NCI-H146 (cell line): ENCODE results near the gene FNBP1L.

ENCODE experiments used
- DNase-seq: peaks from one replicate; lab custom pipeline; 2025; lab: John Stamatoyannopoulos, UW

Gene FNBP1L

GRCh38 chr1:93447481-93448291 lies at the start of gene FNBP1L:
FNBP1L (plus strand) TSS chr1:93448118; CDS start chr1:93448282, 164 bp downstream.
- DNase-seq = peak; percentile 92

DNA sequence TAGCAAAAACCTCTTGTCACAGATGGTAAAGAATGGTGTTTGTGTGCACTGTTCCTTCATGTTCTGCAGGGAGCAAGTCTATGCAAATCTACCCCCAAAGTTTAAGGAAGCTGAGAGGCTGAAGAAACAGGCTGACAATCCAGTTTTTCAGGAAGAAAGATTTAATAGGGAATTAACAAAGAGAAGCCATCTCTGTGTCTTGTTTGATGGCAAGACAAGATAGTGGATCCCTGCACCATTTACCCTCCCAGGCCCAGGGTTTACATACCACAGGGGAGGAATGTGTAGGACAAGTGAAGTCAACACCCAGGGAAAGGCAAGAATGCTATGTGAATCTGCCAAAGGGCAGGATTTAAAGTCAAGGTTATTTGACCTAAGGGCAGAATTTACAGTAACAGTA lies 48.1 kb upstream of the FNBP1L start:
- DNase-seq = no peak

DNA sequence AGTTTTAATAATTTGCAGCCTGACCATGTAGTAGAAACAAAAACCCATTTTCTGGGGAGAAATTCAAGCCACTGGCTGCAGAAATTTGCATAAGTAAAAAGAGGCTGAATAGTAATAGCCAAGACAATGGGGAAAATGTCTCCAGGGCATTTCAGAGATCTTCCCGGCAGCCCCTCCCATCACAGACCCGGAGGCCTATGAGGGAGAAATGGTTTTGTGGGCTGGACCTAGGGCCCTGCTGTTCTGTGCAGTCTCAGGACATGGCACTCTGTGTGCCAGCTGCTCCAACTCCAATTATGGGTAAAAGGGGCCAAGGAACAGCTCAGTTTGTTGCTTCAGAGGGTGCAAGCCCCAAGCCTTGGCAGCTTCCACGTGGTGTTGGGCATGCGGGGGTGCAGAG lies 39.7 kb upstream of the FNBP1L start:
- no peak for DNase-seq

DNA sequence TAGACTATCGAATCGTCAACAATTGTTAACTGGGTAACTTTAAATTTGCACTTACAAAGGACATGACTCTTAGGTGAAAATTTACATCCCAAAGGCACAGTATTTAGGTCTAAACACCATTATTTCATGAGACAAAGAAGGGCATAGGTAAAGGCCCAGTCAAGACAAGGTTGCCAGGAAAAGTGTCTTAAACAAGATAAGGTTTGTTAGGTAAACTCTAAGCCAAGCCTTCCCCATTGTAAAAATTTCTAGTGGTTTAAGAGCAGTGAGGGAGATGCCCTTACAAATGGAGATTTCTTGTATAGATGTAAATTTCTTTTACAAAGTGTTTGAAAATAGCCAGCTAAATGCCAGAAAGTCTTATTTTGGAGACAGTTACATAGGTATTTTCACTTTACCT lies 36.9 kb upstream of the FNBP1L start:
- no peak for DNase-seq

DNA sequence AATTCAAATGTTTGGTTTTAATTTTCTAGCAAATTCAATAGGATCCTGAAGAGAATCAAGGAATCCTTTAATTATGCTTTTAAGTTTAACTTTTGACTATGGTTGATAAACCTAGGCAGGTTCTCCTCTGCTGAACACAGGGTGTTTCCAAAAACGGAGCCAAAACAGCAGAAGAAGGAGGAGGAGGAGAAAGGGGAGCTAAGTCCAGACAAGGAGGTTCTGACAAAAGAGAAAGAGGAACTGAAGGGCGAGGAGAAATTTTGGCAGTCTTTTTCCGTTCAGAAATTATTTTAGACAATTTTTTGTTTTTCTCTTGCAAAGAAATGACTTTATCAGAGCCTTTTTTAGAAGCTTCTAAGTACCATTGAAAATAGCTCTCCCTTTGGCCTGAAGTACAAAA lies 33.2 kb upstream of the FNBP1L start:
- no peak for DNase-seq

DNA sequence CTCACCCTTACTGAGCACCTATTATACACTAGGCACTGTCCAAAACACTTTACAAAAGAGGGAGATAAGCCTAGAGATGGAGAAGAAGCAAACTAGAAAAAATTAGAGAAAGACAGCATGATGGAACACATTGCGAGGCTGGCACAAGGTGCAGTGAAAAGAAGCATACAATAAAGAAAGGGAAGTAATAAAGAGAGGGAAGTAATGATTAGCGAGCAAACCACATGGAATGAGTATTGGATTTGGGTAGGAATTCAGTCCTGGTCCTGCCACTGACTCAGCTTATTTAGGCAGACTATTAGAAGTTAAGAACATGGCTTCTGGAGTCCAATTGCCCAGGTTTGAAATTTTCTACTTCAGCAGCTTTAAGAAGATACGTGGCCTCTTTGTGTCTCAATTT lies 32.6 kb upstream of the FNBP1L start:
- DNase-seq = no peak

- no peak for DNase-seq
Measured at GRCh38 chr1:93416183-93416582, 31.7 kb upstream of the FNBP1L start.

DNA sequence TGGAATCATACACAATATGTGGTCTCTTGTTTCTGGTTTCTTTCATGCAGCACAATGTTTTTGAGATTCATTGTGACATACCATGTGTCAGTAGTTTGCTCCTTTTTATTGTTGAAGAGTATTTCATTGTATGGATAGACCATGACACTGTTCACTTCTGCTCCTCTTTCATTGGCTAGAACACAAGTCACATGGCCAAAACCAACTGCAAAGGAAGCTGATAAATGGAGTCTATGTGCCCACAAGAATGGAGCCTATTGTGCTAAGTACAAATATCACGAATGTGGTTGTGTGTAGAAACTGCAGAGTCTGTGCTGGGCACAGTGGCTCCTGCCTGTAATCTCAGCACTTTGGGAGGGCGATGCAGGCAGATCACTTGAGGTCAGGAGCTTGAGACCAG lies 28.6 kb upstream of the FNBP1L start:
- DNase-seq = no peak

DNA sequence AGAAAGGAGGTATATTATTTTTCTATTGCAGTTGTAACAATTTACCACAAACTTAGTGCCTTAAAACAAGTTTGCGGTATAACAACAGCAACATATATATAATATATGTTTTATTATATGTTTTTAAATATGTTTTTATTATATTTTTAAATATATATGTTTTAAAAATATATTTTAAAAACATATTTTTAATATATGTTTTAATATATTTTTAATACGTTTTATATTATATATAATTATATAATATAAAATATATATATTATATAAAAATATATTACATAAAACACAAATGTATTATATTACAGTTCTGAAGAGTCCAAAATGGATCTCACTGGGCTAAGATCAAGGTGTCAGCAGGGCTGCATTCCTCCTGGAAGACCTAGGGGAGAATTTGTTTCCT lies 27.5 kb upstream of the FNBP1L start:
- DNase-seq = no peak

- no peak for DNase-seq
Measured at GRCh38 chr1:93426181-93426580, 21.7 kb upstream of the FNBP1L start.

GRCh38 chr1:93427656-93428055 lies 20.3 kb upstream of the FNBP1L start:
- DNase-seq = no peak

GRCh38 chr1:93433407-93433961 lies 14.4 kb upstream of the FNBP1L start:
- DNase-seq = peak; percentile 6

- no peak for DNase-seq
Measured at GRCh38 chr1:93434088-93434487, 13.8 kb upstream of the FNBP1L start.

GRCh38 chr1:93434987-93435386 lies 12.9 kb upstream of the FNBP1L start:
- DNase-seq = no peak

- peak; percentile 10 for DNase-seq
Measured at GRCh38 chr1:93435443-93435842, 12.5 kb upstream of the FNBP1L start.

- no peak for DNase-seq
Measured at GRCh38 chr1:93436496-93436895, 11.4 kb upstream of the FNBP1L start.

DNA sequence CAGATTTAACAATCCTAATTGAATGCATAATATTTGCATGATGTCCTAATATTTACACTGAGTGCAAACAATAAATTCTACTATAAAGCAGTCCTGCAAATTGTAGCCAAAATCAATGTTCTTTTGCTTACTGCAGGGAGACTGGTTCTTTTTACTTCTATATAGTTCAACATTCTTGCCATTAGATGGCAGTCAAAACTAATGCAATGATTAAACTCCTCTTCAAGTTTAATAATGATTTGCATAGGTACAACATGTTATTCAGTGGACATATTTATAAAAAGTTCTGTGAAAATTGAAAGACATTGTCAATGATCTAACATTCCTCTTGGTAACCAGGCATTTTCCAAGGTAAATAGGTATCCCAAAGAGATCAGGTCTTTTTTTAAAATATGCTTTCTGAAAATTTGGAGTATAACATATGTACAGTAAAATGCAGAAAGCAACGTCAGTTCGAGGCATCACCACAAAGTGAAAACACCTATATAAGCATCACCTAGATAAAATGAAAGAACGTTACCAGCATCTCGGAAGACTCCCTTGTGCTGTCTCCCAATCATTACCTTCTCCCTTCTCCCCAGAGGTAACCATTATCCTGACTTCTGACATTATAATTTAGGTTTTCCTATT lies 9.8 kb upstream of the FNBP1L start:
- peak; percentile 14 for DNase-seq

GRCh38 chr1:93438716-93439115 lies 9.2 kb upstream of the FNBP1L start:
- DNase-seq = no peak

DNA sequence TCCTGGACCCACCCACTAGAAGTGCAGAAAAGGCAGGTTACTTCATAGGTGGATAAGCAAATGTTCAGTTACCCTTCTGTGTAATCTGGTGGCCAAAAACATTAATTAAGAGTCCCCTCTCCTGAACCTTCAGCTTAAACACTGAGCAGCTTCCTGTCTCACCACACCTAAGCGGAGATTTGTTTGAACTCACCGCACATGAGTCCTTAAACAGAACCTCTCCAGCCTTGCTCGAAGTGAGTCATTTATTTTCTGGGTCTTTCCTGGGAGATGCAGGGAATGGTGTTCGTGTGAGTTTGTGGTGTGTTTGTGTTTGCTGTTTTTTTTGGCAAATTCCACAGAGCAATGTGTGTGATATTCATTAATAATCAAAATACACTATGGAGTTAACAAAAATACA lies 7.6 kb upstream of the FNBP1L start:
- no peak for DNase-seq

DNA sequence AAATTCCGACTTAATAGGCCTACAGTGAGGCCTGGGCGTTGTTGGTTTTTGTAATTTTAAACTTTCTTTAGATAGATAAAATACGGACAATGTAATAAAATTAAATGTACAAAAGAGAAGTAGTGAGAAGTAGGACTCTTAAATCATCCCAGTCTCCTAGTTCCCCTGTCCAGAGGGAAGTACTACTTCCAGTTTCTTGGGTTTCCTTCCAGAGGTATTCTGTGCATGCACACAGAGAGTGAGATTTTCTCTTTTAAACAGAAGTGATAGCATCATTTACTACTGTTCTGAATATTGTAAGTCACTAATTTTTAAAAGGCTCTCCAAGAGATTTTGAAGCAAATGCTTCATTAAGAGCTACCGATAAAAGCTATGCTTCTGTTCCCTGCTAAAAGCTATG lies 7.2 kb upstream of the FNBP1L start:
- DNase-seq = no peak

DNA sequence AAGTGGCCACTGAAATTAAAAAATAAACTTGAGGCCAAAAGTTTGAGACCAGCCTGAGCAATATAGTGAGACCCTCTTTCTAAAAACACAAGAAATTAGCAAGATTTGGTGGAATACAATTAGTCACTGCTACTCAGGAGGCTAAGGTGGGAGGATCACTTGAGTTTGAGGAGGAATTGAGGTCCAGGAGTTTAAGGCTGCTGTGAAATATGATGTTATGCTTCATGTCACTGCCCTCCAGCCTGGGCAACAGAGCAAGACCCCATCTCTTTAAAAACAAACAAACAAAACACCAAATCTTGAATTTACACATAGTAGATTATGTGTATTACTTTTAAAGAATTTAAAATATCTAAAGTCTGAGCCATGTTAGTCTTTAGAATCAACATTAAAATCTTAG lies 6.3 kb upstream of the FNBP1L start:
- DNase-seq = no peak

GRCh38 chr1:93442008-93442666 lies 5.8 kb upstream of the FNBP1L start:
- no peak for DNase-seq

- DNase-seq = no peak
Measured at GRCh38 chr1:93442741-93443140, 5.2 kb upstream of the FNBP1L start.
